ENCODE results near the gene PAX7. TPM values are rescaled to one million over a fixed set of nuclear protein-coding genes. Genes with fewer than 3 reads are reported as not detected.

Gene PAX7
- total RNA-seq, 1 donor = not detected

DNA sequence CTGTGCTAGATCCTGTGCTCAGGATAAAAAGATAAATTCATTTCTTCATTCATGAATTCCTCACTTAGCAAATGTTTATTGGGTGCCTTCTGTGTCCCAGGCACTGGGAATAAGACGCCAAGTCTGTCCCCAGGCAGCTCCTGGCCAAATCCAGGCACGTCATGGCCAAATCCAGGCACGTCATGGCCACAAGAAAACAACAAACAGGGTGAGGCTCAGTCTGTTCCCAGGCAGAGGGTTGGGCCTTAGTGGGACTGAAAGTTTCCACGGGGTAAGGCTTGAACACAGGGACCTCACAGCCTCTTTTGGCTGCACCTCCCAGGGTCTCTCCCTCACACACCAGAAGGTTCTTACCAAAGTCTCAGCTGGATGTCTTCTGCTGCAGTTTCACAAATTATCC lies 95.7 kb downstream of the PAX7 start:
- Histone ChIP-seq H4K20me1 (ENCODE audit: insufficient read depth, low read length) (no peaks in the 10 kb centered on the region), H2AFZ (ENCODE audit: low read length) (no peak overlapping the region), H3K27me3 (ENCODE audit: insufficient read depth, low read length) (peaks cover 34% of the 10 kb centered on the region), H3K4me1 (ENCODE audit: insufficient read depth, low read length) (no peaks in the 10 kb centered on the region), H3K79me2 (ENCODE audit: insufficient read depth, low read length) (no peaks in the 10 kb centered on the region), H3K4me3 (ENCODE audit: insufficient read depth, low read length) (no peak overlapping the region), H3K9me3 (ENCODE audit: low read depth, low read length) (no peaks in the 10 kb centered on the region), H3K27ac (ENCODE audit: low read depth, low read length) (no peak overlapping the region), H3K36me3 (ENCODE audit: insufficient read depth, low read length) (no peaks in the 10 kb centered on the region), H3K4me2 (ENCODE audit: insufficient read depth, low read length) (no peak overlapping the region)
- DNase-seq (ENCODE audit: insufficient read length, low spot score, missing footprints) = peak; percentile 65
- TF ChIP-seq, protein P1, sequence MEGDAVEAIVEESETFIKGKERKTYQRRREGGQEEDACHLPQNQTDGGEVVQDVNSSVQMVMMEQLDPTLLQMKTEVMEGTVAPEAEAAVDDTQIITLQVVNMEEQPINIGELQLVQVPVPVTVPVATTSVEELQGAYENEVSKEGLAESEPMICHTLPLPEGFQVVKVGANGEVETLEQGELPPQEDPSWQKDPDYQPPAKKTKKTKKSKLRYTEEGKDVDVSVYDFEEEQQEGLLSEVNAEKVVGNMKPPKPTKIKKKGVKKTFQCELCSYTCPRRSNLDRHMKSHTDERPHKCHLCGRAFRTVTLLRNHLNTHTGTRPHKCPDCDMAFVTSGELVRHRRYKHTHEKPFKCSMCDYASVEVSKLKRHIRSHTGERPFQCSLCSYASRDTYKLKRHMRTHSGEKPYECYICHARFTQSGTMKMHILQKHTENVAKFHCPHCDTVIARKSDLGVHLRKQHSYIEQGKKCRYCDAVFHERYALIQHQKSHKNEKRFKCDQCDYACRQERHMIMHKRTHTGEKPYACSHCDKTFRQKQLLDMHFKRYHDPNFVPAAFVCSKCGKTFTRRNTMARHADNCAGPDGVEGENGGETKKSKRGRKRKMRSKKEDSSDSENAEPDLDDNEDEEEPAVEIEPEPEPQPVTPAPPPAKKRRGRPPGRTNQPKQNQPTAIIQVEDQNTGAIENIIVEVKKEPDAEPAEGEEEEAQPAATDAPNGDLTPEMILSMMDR (IDR thresholded peaks at IDR 0.05; ENCODE audit: extremely low read depth, low read depth, low read length) = no peak

DNA sequence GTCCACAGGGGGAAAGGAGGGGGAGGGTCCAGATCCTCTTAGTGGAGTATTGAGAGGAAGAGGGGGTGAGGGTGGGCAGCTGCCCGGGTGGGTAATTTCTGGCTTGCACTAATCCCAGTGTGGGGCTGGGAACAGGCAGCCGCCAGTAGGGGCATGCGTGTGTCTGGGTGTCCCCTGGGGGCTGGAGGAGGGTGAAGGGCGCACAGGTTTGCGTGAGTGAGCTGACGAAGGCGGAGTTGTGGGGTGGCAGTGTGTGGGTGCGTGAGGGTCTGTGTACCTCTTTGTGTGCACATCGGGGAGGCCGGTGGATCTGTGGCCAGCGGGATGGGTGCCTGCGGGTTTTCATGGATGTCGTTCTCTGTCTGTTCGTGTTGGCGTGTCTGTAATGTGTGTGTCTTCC lies 97.3 kb downstream of the PAX7 start:
- Histone ChIP-seq H2AFZ (ENCODE audit: low read length) (no peak overlapping the region), H3K27me3 (ENCODE audit: insufficient read depth, low read length) (peaks cover 32% of the 10 kb centered on the region), H3K9me3 (ENCODE audit: low read depth, low read length) (no peaks in the 10 kb centered on the region), H3K4me1 (ENCODE audit: insufficient read depth, low read length) (no peaks in the 10 kb centered on the region), H3K36me3 (ENCODE audit: insufficient read depth, low read length) (no peaks in the 10 kb centered on the region), H4K20me1 (ENCODE audit: insufficient read depth, low read length) (no peaks in the 10 kb centered on the region), H3K4me2 (ENCODE audit: insufficient read depth, low read length) (no peak overlapping the region), H3K4me3 (ENCODE audit: insufficient read depth, low read length) (no peak overlapping the region), H3K27ac (ENCODE audit: low read depth, low read length) (no peak overlapping the region), H3K79me2 (ENCODE audit: insufficient read depth, low read length) (no peaks in the 10 kb centered on the region)
- TF ChIP-seq, protein P1 (IDR thresholded peaks at IDR 0.05; ENCODE audit: extremely low read depth, low read depth, low read length) = no peak
- DNase-seq (ENCODE audit: insufficient read length, low spot score, missing footprints) = peak; percentile 84

DNA sequence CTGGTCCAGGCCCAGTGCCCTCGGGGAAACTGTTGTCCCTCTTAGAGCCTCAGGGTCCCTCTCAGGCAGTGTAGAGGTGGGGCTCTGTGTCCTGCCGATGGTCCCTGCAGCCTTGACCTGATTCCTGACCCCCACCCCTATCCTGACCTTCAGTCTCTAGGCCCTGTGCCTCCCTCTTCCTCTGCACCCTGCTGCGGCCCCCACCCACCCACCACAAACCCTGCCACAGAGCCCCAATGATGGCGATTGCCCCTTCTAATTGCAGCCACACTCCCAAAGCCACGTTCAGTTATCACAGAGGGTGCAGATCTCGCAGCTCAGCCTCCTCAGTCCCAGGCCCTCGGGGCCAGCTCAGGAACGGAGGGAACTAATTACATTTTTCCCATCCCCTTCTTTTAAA lies 99.7 kb downstream of the PAX7 start:
- Histone ChIP-seq H3K36me3 (ENCODE audit: insufficient read depth, low read length) (no peaks in the 10 kb centered on the region), H3K79me2 (ENCODE audit: insufficient read depth, low read length) (no peaks in the 10 kb centered on the region), H3K9me3 (ENCODE audit: low read depth, low read length) (no peaks in the 10 kb centered on the region), H3K27me3 (ENCODE audit: insufficient read depth, low read length) (peaks cover 20% of the 10 kb centered on the region), H3K27ac (ENCODE audit: low read depth, low read length) (no peak overlapping the region), H4K20me1 (ENCODE audit: insufficient read depth, low read length) (no peaks in the 10 kb centered on the region), H2AFZ (ENCODE audit: low read length) (no peak overlapping the region), H3K4me2 (ENCODE audit: insufficient read depth, low read length) (no peak overlapping the region), H3K4me3 (ENCODE audit: insufficient read depth, low read length) (no peak overlapping the region), H3K4me1 (ENCODE audit: insufficient read depth, low read length) (no peaks in the 10 kb centered on the region)
- DNase-seq (ENCODE audit: insufficient read length, low spot score, missing footprints) = peak; percentile 83
- TF ChIP-seq, protein P1 (IDR thresholded peaks at IDR 0.05; ENCODE audit: extremely low read depth, low read depth, low read length) = no peak

DNA sequence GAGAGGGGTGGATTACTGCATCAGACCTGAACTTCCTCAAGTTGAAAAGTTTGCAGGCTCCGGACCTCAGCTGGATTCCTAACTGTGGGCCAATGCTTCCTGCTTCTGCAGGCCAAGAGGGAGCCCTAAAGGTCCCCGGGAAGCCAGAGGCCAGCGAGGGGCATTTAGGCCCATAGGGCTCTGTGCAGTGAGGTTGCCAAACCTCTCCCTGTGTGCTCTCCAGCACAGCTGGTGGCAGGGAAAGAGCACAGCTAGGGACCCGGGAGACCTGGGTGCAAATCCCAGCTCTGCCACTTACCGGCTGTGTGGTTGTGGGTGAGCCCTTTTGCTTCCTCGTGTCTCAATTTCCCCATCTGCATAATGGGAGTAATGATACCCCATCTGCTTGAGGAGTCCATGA lies 100.5 kb downstream of the PAX7 start:
- no peak overlapping the region for H3K4me2 ChIP-seq (ENCODE audit: insufficient read depth, low read length)
- H3K79me2 ChIP-seq (ENCODE audit: insufficient read depth, low read length) = no peaks in the 10 kb centered on the region
- no peak overlapping the region for H2AFZ ChIP-seq (ENCODE audit: low read length)
- H3K9me3 ChIP-seq (ENCODE audit: low read depth, low read length) = no peaks in the 10 kb centered on the region
- DNase-seq (ENCODE audit: insufficient read length, low spot score, missing footprints) = peak; percentile 83
- H3K4me1 ChIP-seq (ENCODE audit: insufficient read depth, low read length) = no peaks in the 10 kb centered on the region
- TF ChIP-seq, protein P1 (IDR thresholded peaks at IDR 0.05; ENCODE audit: extremely low read depth, low read depth, low read length) = no peak
- no peaks in the 10 kb centered on the region for H4K20me1 ChIP-seq (ENCODE audit: insufficient read depth, low read length)
- H3K27ac ChIP-seq (ENCODE audit: low read depth, low read length) = no peak overlapping the region
- H3K4me3 ChIP-seq (ENCODE audit: insufficient read depth, low read length) = no peak overlapping the region
- H3K27me3 ChIP-seq (ENCODE audit: insufficient read depth, low read length) = peaks cover 12% of the 10 kb centered on the region
- no peaks in the 10 kb centered on the region for H3K36me3 ChIP-seq (ENCODE audit: insufficient read depth, low read length)
